Hematopoietic multipotent progenitor cell (in vitro differentiated cells): ENCODE results near the gene PRKN. TPM values are rescaled to one million over a fixed set of nuclear protein-coding genes. Genes with fewer than 3 reads are reported as not detected.
A peak's percentile ranks its signal among the peaks of the same experiment; 100 is the strongest.

ENCODE experiments used
- DNase-seq, 3 donors: peaks; one replicate each; pipeline ENCODE4 v3.0.0-alpha.2; 2011 to 2015; ENCODE audit warnings: low read depth in 2 of 3, low spot score in 2 of 3
- total RNA-seq: library from RNA; depleted of rRNA; stranded (reverse); fragments of >200 nt; gene quantifications from one replicate; pipeline ENCODE4 v1.2.3, GENCODE V29; 2012

PRKN gene
- total RNA-seq, 1 donor = 7.0 TPM

GRCh38 chr6:161379834-161380582, 1347.6 kb downstream of the PRKN start:
- DNase-seq = no peak

GRCh38 chr6:161378115-161378514, 1349.5 kb downstream of the PRKN start:
- DNase-seq = no peak

- no peak for DNase-seq
These were observed 1350.5 kb downstream of the PRKN start for GRCh38 chr6:161377116-161377515.

GRCh38 chr6:161376367-161376766, 1351.2 kb downstream of the PRKN start:
- no peak for DNase-seq

- no peak for DNase-seq
These were observed 1352.3 kb downstream of the PRKN start for GRCh38 chr6:161374971-161375873.

GRCh38 chr6:161373905-161374451, 1353.6 kb downstream of the PRKN start:
- peak; percentile 24 to 71 (median 40) for DNase-seq

- DNase-seq = no peak
These were observed 1355.2 kb downstream of the PRKN start for GRCh38 chr6:161372422-161372793.

GRCh38 chr6:161370880-161371279, 1356.7 kb downstream of the PRKN start:
- peak; percentile 37 to 81 (median 74) for DNase-seq

GRCh38 chr6:161369339-161369738, 1358.2 kb downstream of the PRKN start:
- peak in 1 of 3 donors; percentile 24 for DNase-seq

GRCh38 chr6:161368514-161368913, 1359.1 kb downstream of the PRKN start:
- no peak for DNase-seq

GRCh38 chr6:161367472-161367871, 1360.1 kb downstream of the PRKN start:
- DNase-seq = no peak

GRCh38 chr6:161366301-161366923, 1361.2 kb downstream of the PRKN start:
- DNase-seq = peak in 1 of 3 donors; percentile 53

- no peak for DNase-seq
These were observed 1361.9 kb downstream of the PRKN start for GRCh38 chr6:161365633-161366032.

GRCh38 chr6:161363286-161363685, 1364.3 kb downstream of the PRKN start:
- DNase-seq = no peak

GRCh38 chr6:161362266-161362665, 1365.3 kb downstream of the PRKN start:
- DNase-seq = no peak

- no peak for DNase-seq
These were observed 1366.0 kb downstream of the PRKN start for GRCh38 chr6:161361529-161361928.

GRCh38 chr6:161360520-161360919, 1367.0 kb downstream of the PRKN start:
- DNase-seq = peak in 1 of 3 donors; percentile 53

- DNase-seq = no peak
These were observed 1368.0 kb downstream of the PRKN start for GRCh38 chr6:161359618-161359945.

GRCh38 chr6:161356167-161356854, 1371.3 kb downstream of the PRKN start:
- DNase-seq = no peak

- DNase-seq = no peak
These were observed 1371.9 kb downstream of the PRKN start for GRCh38 chr6:161355696-161356095.

- DNase-seq = no peak
These were observed 1372.6 kb downstream of the PRKN start for GRCh38 chr6:161354956-161355355.
